H1 (cell line): ENCODE measurements around the gene SMPD2.

Experiments used
- CHD2 ChIP-seq: IDR thresholded peaks from 2 replicates; pipeline ENCODE4 v1.6.1; 2012; ENCODE audit warnings: low read length, improper control_type of control experiment
- KDM1A ChIP-seq: fragments of 200-600, 300-600 bp; sonication (generic); IDR thresholded peaks from 2 replicates; pipeline ENCODE4 v1.7.1; 2016; ENCODE audit warnings: mild to moderate bottlenecking, low read length, borderline replicate concordance
- POLR2AphosphoS5 ChIP-seq: IDR thresholded peaks from 2 replicates; pipeline ENCODE4 v1.6.1; 2011; ENCODE audit warnings: low read depth, low read length
- RAD21 ChIP-seq, 2 experiments: IDR thresholded peaks in 1 of 2; conservative IDR thresholded peaks in 1 of 2; 2 replicates each; pipeline ENCODE4 v1.6.1; 2011; ENCODE audit warnings: low read depth in 2 of 2, low read length in 2 of 2, improper control_type of control experiment in 1 of 2, inconsistent platforms in 1 of 2, mild to moderate bottlenecking in 1 of 2, moderate library complexity in 1 of 2
- SUZ12 ChIP-seq: fragments of 200-600 bp; sonication (generic); IDR thresholded peaks from 2 replicates; pipeline ENCODE4 v1.6.1; 2012; ENCODE audit warnings: mild to moderate bottlenecking, inconsistent platforms, low read length, moderate library complexity, mixed read lengths
- TAF7 ChIP-seq: optimal IDR thresholded peaks from 2 replicates; pipeline ENCODE3; 2011; ENCODE audit warnings: low read depth, mild to moderate bottlenecking, inconsistent platforms, low read length, moderate library complexity, borderline replicate concordance
- TF ChIP-seq, protein P1 (sequence below): IDR thresholded peaks from 2 replicates; pipeline ENCODE4 v1.6.1; 2011; ENCODE audit warnings: low read depth, mild to moderate bottlenecking, low read length; ENCODE audit not compliant: insufficient read depth
- TF ChIP-seq, protein P2 (sequence below): IDR thresholded peaks from 2 replicates; pipeline ENCODE4 v1.6.1; 2012; ENCODE audit warnings: inconsistent platforms
- TF ChIP-seq, protein P3 (sequence below), 3 experiments: IDR thresholded peaks; 1 replicate in 2 of 3; 2 replicates in 1 of 3; pipeline versions ENCODE4 v1.5.1 to v1.6.1; 2011; ENCODE audit warnings: low read length in 3 of 3, mild to moderate bottlenecking in 3 of 3, inconsistent platforms in 2 of 3, low read depth in 1 of 3, moderate library complexity in 1 of 3; ENCODE audit not compliant: insufficient read depth in 1 of 3; ENCODE audit errors: control extremely low read depth in 1 of 3

DNA sequence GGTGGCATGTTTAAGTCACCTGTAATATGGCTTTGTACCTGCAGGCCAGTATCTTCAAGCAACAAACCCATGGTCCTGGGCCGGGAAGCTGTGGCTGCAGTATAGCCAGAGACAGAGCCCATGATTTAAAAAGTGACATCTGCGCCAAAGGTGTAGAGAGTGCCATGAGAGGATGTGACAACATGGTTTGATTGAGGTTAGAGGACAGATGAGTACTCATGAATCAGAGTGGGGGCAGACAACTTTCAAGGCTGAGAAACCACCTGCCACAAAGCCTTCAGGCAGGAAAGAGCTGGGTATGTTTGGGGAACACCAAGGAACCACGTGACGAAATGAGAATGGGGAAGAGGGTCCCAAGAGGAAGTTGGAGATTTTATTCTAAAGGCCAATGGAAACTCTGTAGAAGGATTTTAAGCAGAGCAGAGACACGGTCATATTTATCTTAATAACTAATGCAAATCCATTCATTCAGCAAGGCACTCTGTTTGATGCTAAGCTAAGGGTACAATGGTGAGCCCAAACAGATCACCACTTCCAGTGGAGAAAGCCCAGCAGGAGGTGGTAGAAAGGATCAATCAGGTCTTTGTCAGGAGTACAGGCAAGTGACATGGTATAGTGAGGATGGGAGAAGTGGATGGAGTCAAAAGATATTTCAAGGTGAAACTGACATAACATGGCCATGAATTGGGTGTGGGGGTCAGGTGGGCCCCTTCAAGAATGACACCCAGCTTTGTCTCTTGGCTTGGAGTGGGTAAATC lies 18.4 kb downstream of the SMPD2 start:
- TF ChIP-seq TAF7 (no peak), KDM1A (no peak), CHD2 (no peak), RAD21 (IDR thresholded peaks at IDR 0.05 in 1 of 2, conservative IDR thresholded peaks at IDR 0.05 in 1 of 2; ENCODE audit: low read depth in 2 of 2, low read length in 2 of 2) (no peak), SUZ12 (no peak), POLR2AphosphoS5 (no peak)
- TF ChIP-seq, protein P1, sequence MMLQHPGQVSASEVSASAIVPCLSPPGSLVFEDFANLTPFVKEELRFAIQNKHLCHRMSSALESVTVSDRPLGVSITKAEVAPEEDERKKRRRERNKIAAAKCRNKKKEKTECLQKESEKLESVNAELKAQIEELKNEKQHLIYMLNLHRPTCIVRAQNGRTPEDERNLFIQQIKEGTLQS: no peak
- TF ChIP-seq, protein P2, sequence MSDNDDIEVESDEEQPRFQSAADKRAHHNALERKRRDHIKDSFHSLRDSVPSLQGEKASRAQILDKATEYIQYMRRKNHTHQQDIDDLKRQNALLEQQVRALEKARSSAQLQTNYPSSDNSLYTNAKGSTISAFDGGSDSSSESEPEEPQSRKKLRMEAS: no peak
- TF ChIP-seq, protein P3, sequence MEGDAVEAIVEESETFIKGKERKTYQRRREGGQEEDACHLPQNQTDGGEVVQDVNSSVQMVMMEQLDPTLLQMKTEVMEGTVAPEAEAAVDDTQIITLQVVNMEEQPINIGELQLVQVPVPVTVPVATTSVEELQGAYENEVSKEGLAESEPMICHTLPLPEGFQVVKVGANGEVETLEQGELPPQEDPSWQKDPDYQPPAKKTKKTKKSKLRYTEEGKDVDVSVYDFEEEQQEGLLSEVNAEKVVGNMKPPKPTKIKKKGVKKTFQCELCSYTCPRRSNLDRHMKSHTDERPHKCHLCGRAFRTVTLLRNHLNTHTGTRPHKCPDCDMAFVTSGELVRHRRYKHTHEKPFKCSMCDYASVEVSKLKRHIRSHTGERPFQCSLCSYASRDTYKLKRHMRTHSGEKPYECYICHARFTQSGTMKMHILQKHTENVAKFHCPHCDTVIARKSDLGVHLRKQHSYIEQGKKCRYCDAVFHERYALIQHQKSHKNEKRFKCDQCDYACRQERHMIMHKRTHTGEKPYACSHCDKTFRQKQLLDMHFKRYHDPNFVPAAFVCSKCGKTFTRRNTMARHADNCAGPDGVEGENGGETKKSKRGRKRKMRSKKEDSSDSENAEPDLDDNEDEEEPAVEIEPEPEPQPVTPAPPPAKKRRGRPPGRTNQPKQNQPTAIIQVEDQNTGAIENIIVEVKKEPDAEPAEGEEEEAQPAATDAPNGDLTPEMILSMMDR (IDR thresholded peaks at IDR 0.05; ENCODE audit: control extremely low read depth in 1 of 3, insufficient read depth in 1 of 3, low read depth in 1 of 3, low read length in 3 of 3): no peak
